CD14-positive monocyte (primary cell): ENCODE data around the gene BUB1. TPM values are rescaled to one million over a fixed set of nuclear protein-coding genes. Genes with fewer than 3 reads are reported as not detected.
"Not testable (repeated sequence)": the region's sequence is repeated elsewhere in the genome, so short reads cannot be mapped to it uniquely, and the experiment has no call there.

ENCODE experiments used
- DNase-seq, 3 donors: peaks; one replicate each; pipeline ENCODE4 v3.0.0-alpha.2; 2011 to 2022
- H2AFZ ChIP-seq: 2 replicates; pipeline ENCODE4 v1.6.0; 2012; ENCODE audit warnings: mild to moderate bottlenecking, low read depth, low read length, inconsistent platforms; ENCODE audit not compliant: insufficient read depth, poor library complexity, severe bottlenecking
- H3K27ac ChIP-seq, 2 donors: 1 replicate in 1 of 2; 2 replicates in 1 of 2; pipeline ENCODE4 v1.5.1; 2012 to 2013; ENCODE audit warnings: low read length in 2 of 2, control low read depth in 1 of 2, inconsistent platforms in 1 of 2, low read depth in 1 of 2, mild to moderate bottlenecking in 1 of 2
- H3K27me3 ChIP-seq, 2 donors: one replicate each; pipeline versions ENCODE4 v1.6.0 to v1.6.1; 2011 to 2013; ENCODE audit warnings: low read length in 2 of 2; ENCODE audit not compliant: control insufficient read depth in 2 of 2, insufficient read depth in 2 of 2
- H3K36me3 ChIP-seq, 2 donors: replicated peaks in 1 of 2; 1 replicate in 1 of 2; 2 replicates in 1 of 2; pipeline versions ENCODE4 v1.5.1 to v1.6.1; 2012 to 2013; ENCODE audit warnings: low read length in 2 of 2, control low read depth in 1 of 2, inconsistent platforms in 1 of 2, mild to moderate bottlenecking in 1 of 2; ENCODE audit not compliant: insufficient read depth in 2 of 2, control insufficient read depth in 1 of 2
- H3K4me1 ChIP-seq, 2 donors: 1 replicate in 1 of 2; 2 replicates in 1 of 2; pipeline versions ENCODE4 v1.5.1 to v1.6.1; 2012 to 2013; ENCODE audit warnings: low read length in 2 of 2, control low read depth in 1 of 2, inconsistent platforms in 1 of 2, mild to moderate bottlenecking in 1 of 2, moderate library complexity in 1 of 2; ENCODE audit not compliant: insufficient read depth in 2 of 2, control insufficient read depth in 1 of 2
- H3K4me2 ChIP-seq: replicated peaks from 2 replicates; pipeline ENCODE3; 2012; ENCODE audit warnings: low read length, moderate library complexity, mild to moderate bottlenecking; ENCODE audit not compliant: poor library complexity, severe bottlenecking; ENCODE audit errors: extremely low read depth
- H3K4me3 ChIP-seq, 3 experiments: fragments of 200-600 bp in 1 of 3; sonication (generic) in 1 of 3; replicated peaks in 1 of 3; 1 replicate in 2 of 3; 2 replicates in 1 of 3; pipeline ENCODE4 v1.5.1; 2011 to 2013; ENCODE audit warnings: low read length in 3 of 3, mild to moderate bottlenecking in 3 of 3, control low read depth in 2 of 3, low read depth in 2 of 3, inconsistent platforms in 1 of 3, moderate library complexity in 1 of 3
- H3K79me2 ChIP-seq: 2 replicates; pipeline ENCODE4 v1.6.0; 2012; ENCODE audit warnings: mild to moderate bottlenecking, control low read depth, inconsistent platforms, low read length, moderate library complexity; ENCODE audit not compliant: insufficient read depth
- H3K9ac ChIP-seq: 2 replicates; pipeline ENCODE4 v1.6.0; 2017; ENCODE audit warnings: low read length, mild to moderate bottlenecking; ENCODE audit not compliant: insufficient read depth, poor library complexity, severe bottlenecking
- H3K9me3 ChIP-seq, 2 donors: replicated peaks in 1 of 2; 1 replicate in 1 of 2; 2 replicates in 1 of 2; pipeline versions ENCODE4 v1.5.1 to v1.6.1; 2012 to 2013; ENCODE audit warnings: low read length in 2 of 2, control low read depth in 1 of 2; ENCODE audit not compliant: control insufficient read depth in 1 of 2, insufficient read depth in 1 of 2
- H4K20me1 ChIP-seq: 2 replicates; pipeline ENCODE4 v1.6.0; 2012; ENCODE audit warnings: mild to moderate bottlenecking, low read length, control low read depth, moderate library complexity; ENCODE audit not compliant: insufficient read depth
- H3K27ac Mint-ChIP-seq, 7 donors: one replicate each; pipeline ENCODE4 v1.8.0; 2020; ENCODE audit warnings: mild to moderate bottlenecking in 7 of 7, mixed read lengths in 7 of 7, moderate library complexity in 6 of 7, inconsistent platforms in 2 of 7
- H3K27me3 Mint-ChIP-seq, 3 donors: one replicate each; pipeline ENCODE4 v1.8.0; 2021 to 2022; ENCODE audit warnings: low read depth in 3 of 3, mild to moderate bottlenecking in 3 of 3, mixed read lengths in 3 of 3, moderate library complexity in 3 of 3, inconsistent platforms in 1 of 3
- H3K36me3 Mint-ChIP-seq, 2 donors: one replicate each; pipeline ENCODE4 v1.8.0; 2020; ENCODE audit warnings: mixed read lengths in 2 of 2, inconsistent platforms in 1 of 2, mild to moderate bottlenecking in 1 of 2
- H3K4me1 Mint-ChIP-seq: one replicate; pipeline ENCODE4 v1.8.0; 2020; ENCODE audit warnings: mild to moderate bottlenecking, mixed read lengths
- H3K4me3 Mint-ChIP-seq, 2 donors: one replicate each; pipeline ENCODE4 v1.8.0; 2020; ENCODE audit warnings: mild to moderate bottlenecking in 2 of 2, mixed read lengths in 2 of 2, moderate library complexity in 1 of 2
- H3K9me3 Mint-ChIP-seq, 7 donors: one replicate each; pipeline ENCODE4 v1.8.0; 2020 to 2022; ENCODE audit warnings: mixed read lengths in 7 of 7, mild to moderate bottlenecking in 6 of 7, moderate library complexity in 6 of 7, inconsistent platforms in 2 of 7
- WGBS: methylation state at CpG from one replicate; pipeline ENCODE4 v1.1.5; 2013; ENCODE audit warnings: missing lambda C conversion rate; ENCODE audit not compliant: insufficient coverage; 5-methylcytosine and 5-hydroxymethylcytosine counted together
- intact Hi-C, 2 donors: fragments of 100-400 bp; cut with micrococcal nuclease; formaldehyde crosslinking; loops; one replicate each; pipeline versions ENCODE4 v1.15.0 to v1.15.1; 2023
- polyA plus RNA-seq, 3 donors: library from polyadenylated mRNA; depleted of rRNA in 1 of 3; unstranded in 2 of 3; stranded (reverse) in 1 of 3; fragments of 300-500 nt in 2 of 3; fragments of >200 nt in 1 of 3; fragmentation: Illumina TruSeq in 2 of 3; gene quantifications; 1 replicate in 2 of 3; 2 replicates in 1 of 3; pipeline ENCODE4 v1.2.3, GENCODE V29; 2012 to 2021

BUB1 gene
- polyA plus RNA-seq, 3 donors = 0.11 to 0.30 (median 0.24) TPM

GRCh38 chr2:110613927-110614326, 63.9 kb downstream of the BUB1 start:
- DNase-seq, H3K27ac ChIP-seq, H3K4me3 Mint-ChIP-seq, H3K36me3 Mint-ChIP-seq, H3K27ac Mint-ChIP-seq, H3K4me1 Mint-ChIP-seq, H3K9me3 Mint-ChIP-seq, H4K20me1 ChIP-seq, H3K9me3 ChIP-seq, H3K4me3 ChIP-seq, intact Hi-C loops, H3K27me3 ChIP-seq, H3K4me2 ChIP-seq, H3K79me2 ChIP-seq, H3K9ac ChIP-seq, H3K36me3 ChIP-seq, H3K27me3 Mint-ChIP-seq, H2AFZ ChIP-seq, H3K4me1 ChIP-seq: not testable (repeated sequence)
- no CpG with 5 or more reads among the region's 1 CpG for WGBS

GRCh38 chr2:110610613-110611250, 67.1 kb downstream of the BUB1 start:
- H3K79me2 ChIP-seq, H3K4me2 ChIP-seq, H3K9ac ChIP-seq, H3K36me3 ChIP-seq, H3K4me1 ChIP-seq, H3K4me1 Mint-ChIP-seq, H3K27ac Mint-ChIP-seq, H3K36me3 Mint-ChIP-seq, DNase-seq, H4K20me1 ChIP-seq, H3K27me3 ChIP-seq, H3K4me3 ChIP-seq, H3K4me3 Mint-ChIP-seq, H3K9me3 ChIP-seq, H2AFZ ChIP-seq, H3K9me3 Mint-ChIP-seq, H3K27ac ChIP-seq, intact Hi-C loops: not testable (repeated sequence)
- peaks cover 3 to 13% (median 6%) of the 10 kb centered on the region in 3 donors for H3K27me3 Mint-ChIP-seq
- WGBS = no CpG with 5 or more reads among the region's 94 CpGs

- H3K9ac ChIP-seq, H3K4me3 ChIP-seq, H4K20me1 ChIP-seq, H3K36me3 ChIP-seq, H3K4me1 Mint-ChIP-seq, H3K9me3 ChIP-seq, H3K9me3 Mint-ChIP-seq, DNase-seq, H3K79me2 ChIP-seq, H3K27me3 ChIP-seq, H3K27ac ChIP-seq, H3K4me1 ChIP-seq, intact Hi-C loops, H3K4me2 ChIP-seq, H3K4me3 Mint-ChIP-seq, H2AFZ ChIP-seq, H3K27ac Mint-ChIP-seq, H3K36me3 Mint-ChIP-seq: not testable (repeated sequence)
- no CpG with 5 or more reads among the region's 45 CpGs for WGBS
- peaks cover 6 to 15% (median 6%) of the 10 kb centered on the region in 3 donors for H3K27me3 Mint-ChIP-seq
These were observed 67.8 kb downstream of the BUB1 start for GRCh38 chr2:110609843-110610612.

GRCh38 chr2:110608788-110609502, 68.9 kb downstream of the BUB1 start:
- H3K27ac Mint-ChIP-seq, H3K27me3 ChIP-seq, H3K4me2 ChIP-seq, H3K4me1 Mint-ChIP-seq, H3K36me3 ChIP-seq, H3K9me3 Mint-ChIP-seq, H2AFZ ChIP-seq, intact Hi-C loops, DNase-seq, H3K27ac ChIP-seq, H3K9ac ChIP-seq, H3K4me3 ChIP-seq, H4K20me1 ChIP-seq, H3K9me3 ChIP-seq, H3K79me2 ChIP-seq, H3K4me1 ChIP-seq, H3K36me3 Mint-ChIP-seq, H3K4me3 Mint-ChIP-seq: not testable (repeated sequence)
- H3K27me3 Mint-ChIP-seq = peaks cover 6 to 15% (median 6%) of the 10 kb centered on the region in 3 donors
- no CpG with 5 or more reads among the region's 8 CpGs for WGBS
